GM10248 (cell line): ENCODE data around the gene NUDT14.

ENCODE experiments used
- CTCF ChIA-PET: fragments of 300-600 bp; sonication (Branson Sonifier 250); formaldehyde crosslinking; extraction: SDS; loops from one replicate; lab custom pipeline; 2021; ENCODE audit warnings: antibody characterized with exemption; lab: Yijun Ruan, JAX
- POLR2A ChIA-PET: fragments of 350-650 bp; sonication (Branson Sonifier 250); formaldehyde crosslinking; extraction: SDS; loops from one replicate; lab custom pipeline; 2020; ENCODE audit warnings: antibody characterized with exemption; lab: Yijun Ruan, JAX
- DNase-seq: peaks from one replicate; pipeline ENCODE4 v3.0.0; 2012; ENCODE audit errors: extremely low spot score
- TF ChIP-seq, protein P1 (sequence below): IDR thresholded peaks from 2 replicates; pipeline ENCODE4 v1.5.1; 2012; ENCODE audit warnings: mild to moderate bottlenecking, low read depth; ENCODE audit errors: extremely low read depth, missing control alignments, control extremely low read depth

The NUDT14 gene

DNA sequence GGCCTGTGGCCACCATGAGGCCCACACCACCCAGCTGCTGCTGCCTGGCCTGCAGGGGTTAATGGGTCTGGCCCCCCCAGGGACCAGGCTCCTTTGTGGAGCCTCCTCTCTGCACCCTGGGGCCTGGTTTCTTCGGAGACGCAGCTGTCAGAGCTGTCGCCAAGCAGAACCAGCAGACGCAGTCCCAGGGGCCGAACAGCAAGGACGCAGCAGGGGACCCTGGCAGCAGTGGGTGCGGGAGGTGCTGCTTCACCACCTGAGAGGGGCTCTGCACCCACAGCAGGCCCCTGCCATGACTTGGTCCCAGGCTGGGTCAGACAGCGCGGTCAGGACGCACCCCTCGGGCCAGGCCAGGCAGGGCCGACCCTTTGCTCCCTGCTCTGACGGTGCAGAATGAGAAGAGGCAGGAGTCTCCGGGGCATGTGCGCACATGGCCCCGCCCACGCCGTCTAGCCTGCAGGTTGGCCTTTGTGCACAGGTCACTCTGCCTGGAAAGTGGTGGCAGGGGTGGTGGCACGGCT, 43.0 kb downstream of the NUDT14 start:
- TF ChIP-seq, protein P1, sequence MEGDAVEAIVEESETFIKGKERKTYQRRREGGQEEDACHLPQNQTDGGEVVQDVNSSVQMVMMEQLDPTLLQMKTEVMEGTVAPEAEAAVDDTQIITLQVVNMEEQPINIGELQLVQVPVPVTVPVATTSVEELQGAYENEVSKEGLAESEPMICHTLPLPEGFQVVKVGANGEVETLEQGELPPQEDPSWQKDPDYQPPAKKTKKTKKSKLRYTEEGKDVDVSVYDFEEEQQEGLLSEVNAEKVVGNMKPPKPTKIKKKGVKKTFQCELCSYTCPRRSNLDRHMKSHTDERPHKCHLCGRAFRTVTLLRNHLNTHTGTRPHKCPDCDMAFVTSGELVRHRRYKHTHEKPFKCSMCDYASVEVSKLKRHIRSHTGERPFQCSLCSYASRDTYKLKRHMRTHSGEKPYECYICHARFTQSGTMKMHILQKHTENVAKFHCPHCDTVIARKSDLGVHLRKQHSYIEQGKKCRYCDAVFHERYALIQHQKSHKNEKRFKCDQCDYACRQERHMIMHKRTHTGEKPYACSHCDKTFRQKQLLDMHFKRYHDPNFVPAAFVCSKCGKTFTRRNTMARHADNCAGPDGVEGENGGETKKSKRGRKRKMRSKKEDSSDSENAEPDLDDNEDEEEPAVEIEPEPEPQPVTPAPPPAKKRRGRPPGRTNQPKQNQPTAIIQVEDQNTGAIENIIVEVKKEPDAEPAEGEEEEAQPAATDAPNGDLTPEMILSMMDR: no peak
- ChIA-PET POLR2A (no interaction called here), CTCF (no interaction called here)
- no peak for DNase-seq

DNA sequence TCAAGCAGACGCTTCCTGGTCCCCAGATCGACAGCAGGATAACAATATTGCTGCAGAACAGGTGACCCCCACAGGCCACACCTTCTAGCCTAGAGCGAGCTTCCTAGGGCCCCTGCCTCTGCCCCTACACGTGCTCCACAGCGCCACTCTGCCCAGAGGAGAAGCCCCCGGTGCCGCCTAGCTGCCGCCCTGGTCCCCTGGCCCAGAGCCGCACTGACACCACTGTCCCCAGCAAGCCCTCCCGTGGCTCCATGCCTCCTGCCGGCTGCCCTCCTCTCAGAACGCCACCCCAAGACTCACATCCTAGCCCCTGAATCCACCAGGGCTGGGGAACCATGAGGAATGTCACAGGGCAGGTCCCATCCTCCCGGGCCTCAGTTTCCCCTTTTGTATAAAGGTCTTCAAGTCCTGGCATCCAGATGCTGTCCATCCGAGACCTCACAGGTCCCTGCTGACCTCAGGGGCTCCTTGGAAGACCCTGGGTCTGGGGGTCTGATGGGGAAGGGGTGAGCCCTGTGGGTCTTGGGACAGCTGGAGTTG, 43.6 kb downstream of the NUDT14 start:
- no peak for DNase-seq
- TF ChIP-seq, protein P1: no peak
- POLR2A ChIA-PET: no interaction called here
- CTCF ChIA-PET: no interaction called here

DNA sequence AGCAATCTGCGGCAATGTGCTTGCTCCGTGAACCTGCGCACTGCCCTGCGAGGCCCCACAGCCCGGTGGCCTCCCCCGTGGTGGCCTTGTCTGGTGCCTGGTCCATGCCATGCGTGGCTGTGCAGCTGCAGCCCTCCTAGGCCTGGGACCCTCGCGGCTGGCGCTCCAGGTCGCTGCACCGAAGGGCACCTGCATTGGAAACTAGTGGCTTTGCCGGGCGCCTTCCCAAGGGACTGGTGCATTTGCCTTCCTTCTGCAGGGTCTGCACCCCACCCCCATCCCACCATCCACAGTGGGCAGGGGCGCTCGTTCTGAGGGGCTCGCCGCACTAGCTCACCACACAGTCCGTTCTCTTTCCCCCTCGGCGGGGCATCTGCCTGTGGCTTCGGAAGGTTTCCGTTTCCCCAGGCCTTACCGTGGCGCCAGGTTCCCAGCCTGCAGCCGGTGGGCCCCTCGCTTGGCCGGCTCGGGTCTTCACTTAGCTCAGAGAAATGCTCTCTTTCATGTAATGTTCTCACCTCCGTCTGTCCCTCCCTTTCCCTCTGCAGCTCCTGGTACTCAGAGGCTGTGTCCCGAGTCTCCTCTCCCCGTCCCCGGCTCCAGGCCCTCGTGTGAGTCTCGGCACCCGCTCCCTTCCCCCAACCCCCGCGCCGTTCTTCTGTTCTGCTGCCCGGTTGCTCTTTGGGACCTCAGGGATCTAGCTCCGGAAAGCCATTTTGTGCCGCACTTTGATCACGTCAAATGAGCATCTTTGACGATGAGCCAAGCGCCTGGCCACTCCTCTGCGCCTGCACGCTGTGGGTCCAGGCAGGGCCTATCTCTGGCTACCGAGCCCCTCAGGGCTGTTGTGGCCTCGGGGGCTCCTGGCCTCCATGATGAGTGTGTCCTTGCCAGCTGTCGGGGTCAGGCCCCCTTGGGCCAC, 44.5 kb downstream of the NUDT14 start:
- TF ChIP-seq, protein P1: no peak
- no peak for DNase-seq
- ChIA-PET POLR2A (no interaction called here), CTCF (no interaction called here)

GRCh38 chr14:105135700-105136395, 45.3 kb downstream of the NUDT14 start:
- POLR2A ChIA-PET: no interaction called here
- TF ChIP-seq, protein P1: no peak
- CTCF ChIA-PET: no interaction called here
- DNase-seq: no peak

- POLR2A ChIA-PET: no interaction called here
- CTCF ChIA-PET: no interaction called here
- DNase-seq: no peak
- TF ChIP-seq, protein P1: no peak
Measured at GRCh38 chr14:105132921-105133654, 48.0 kb downstream of the NUDT14 start.

GRCh38 chr14:105131241-105131640, 49.9 kb downstream of the NUDT14 start:
- POLR2A ChIA-PET: interaction anchor here (0.7 kb wide), 1 partner anchor 15 kb away, joined by 4 read pairs; no protein-coding TSS in a partner anchor
- CTCF ChIA-PET: no interaction called here
- TF ChIP-seq, protein P1: no peak
- no peak for DNase-seq
